Endodermal cell (in vitro differentiated cells): Measurements from ENCODE around the gene SLC28A1. TPM values are rescaled to one million over a fixed set of nuclear protein-coding genes. Genes with fewer than 3 reads are reported as not detected.
A peak's percentile ranks its signal among the peaks of the same experiment; 100 is the strongest.

Experiments
- DNase-seq: peaks from one replicate; pipeline ENCODE4 v3.0.0-alpha.2; 2017
- H3K27ac ChIP-seq: 2 replicates; pipeline ENCODE4 v1.5.1; 2013; ENCODE audit warnings: mild to moderate bottlenecking, low read depth, low read length, moderate library complexity
- H3K27me3 ChIP-seq: 2 replicates; pipeline ENCODE4 v1.6.1; 2013; ENCODE audit warnings: mild to moderate bottlenecking, low read length, moderate library complexity; ENCODE audit not compliant: insufficient read depth, control insufficient read depth, poor library complexity, severe bottlenecking
- H3K36me3 ChIP-seq: 2 replicates; pipeline ENCODE4 v1.7.0; 2013; ENCODE audit warnings: mild to moderate bottlenecking, low read length, moderate library complexity; ENCODE audit not compliant: control insufficient read depth, insufficient read depth
- H3K4me1 ChIP-seq: one replicate; pipeline ENCODE4 v1.7.0; 2013; ENCODE audit warnings: low read length; ENCODE audit not compliant: control insufficient read depth, insufficient read depth
- H3K4me3 ChIP-seq: 2 replicates; pipeline ENCODE4 v1.5.1; 2013; ENCODE audit warnings: mild to moderate bottlenecking, low read length, moderate library complexity
- H3K9ac ChIP-seq: 2 replicates; pipeline ENCODE4 v1.6.1; 2013; ENCODE audit warnings: mild to moderate bottlenecking, low read length, moderate library complexity; ENCODE audit not compliant: poor library complexity, severe bottlenecking; ENCODE audit errors: extremely low read depth
- H3K9me3 ChIP-seq: 2 replicates; pipeline ENCODE4 v1.6.1; 2013; ENCODE audit warnings: mild to moderate bottlenecking, low read length, moderate library complexity; ENCODE audit not compliant: control insufficient read depth
- H3K27ac Mint-ChIP-seq: 2 replicates; pipeline ENCODE4 v1.8.0; 2020; ENCODE audit warnings: mixed read lengths
- H3K27me3 Mint-ChIP-seq: 2 replicates; pipeline ENCODE4 v1.8.0; 2021; ENCODE audit warnings: mild to moderate bottlenecking, mixed read lengths; ENCODE audit not compliant: insufficient read depth
- H3K36me3 Mint-ChIP-seq: 2 replicates; pipeline ENCODE4 v1.8.0; 2020; ENCODE audit warnings: low read depth, mixed read lengths
- H3K4me1 Mint-ChIP-seq: 2 replicates; pipeline ENCODE4 v1.8.0; 2020; ENCODE audit warnings: mixed read lengths
- H3K4me3 Mint-ChIP-seq: 2 replicates; pipeline ENCODE4 v1.8.0; 2020; ENCODE audit warnings: mild to moderate bottlenecking, moderate library complexity, mixed read lengths
- H3K9me3 Mint-ChIP-seq: 2 replicates; pipeline ENCODE4 v1.8.0; 2020; ENCODE audit warnings: mild to moderate bottlenecking, mixed read lengths
- CTCF ChIP-seq: fragments of 200-600 bp; sonication (generic); conservative IDR thresholded peaks from 2 replicates; pipeline ENCODE4 v1.5.0; 2021; ENCODE audit warnings: antibody characterized with exemption, mild to moderate bottlenecking
- WGBS, 2 experiments: methylation state at CpG; one replicate each; pipeline versions ENCODE4 v1.1.5 to v1.1.7; 2013; ENCODE audit warnings: missing lambda C conversion rate in 2 of 2, mixed read lengths in 1 of 2; ENCODE audit not compliant: insufficient coverage in 1 of 2, insufficient read length in 1 of 2; 5-methylcytosine and 5-hydroxymethylcytosine counted together
- total RNA-seq, 2 donors: library from RNA; stranded (reverse); fragmentation: NEBNext Ultra II Directional in 1 of 2; extraction: Animal tissue kit (Norgen Biotek cat#: 25700) in 1 of 2; gene quantifications; 2 replicates in 1 of 2; 3 replicates in 1 of 2; pipeline ENCODE4 v1.2.1, GENCODE V29; 2021

The SLC28A1 gene
- total RNA-seq, 2 donors from 2014 or later: not detected

GRCh38 chr15:84980196-84981053 lies 96.0 kb downstream of the SLC28A1 start:
- peak; percentile 96 for DNase-seq
- no peaks in the 10 kb centered on the region for H3K36me3 ChIP-seq
- Mint-ChIP-seq H3K36me3 (no peaks in the 10 kb centered on the region), H3K4me3 (peak overlapping the region; percentile 76), H3K27me3 (peaks cover 60% of the 10 kb centered on the region), H3K4me1 (peaks cover 22% of the 10 kb centered on the region), H3K27ac (peak overlapping the region; percentile 95), H3K9me3 (no peaks in the 10 kb centered on the region)
- peak overlapping the region; percentile 27 for H3K9ac ChIP-seq
- no peaks in the 10 kb centered on the region for H3K4me1 ChIP-seq
- peaks cover 54% of the 10 kb centered on the region for H3K27me3 ChIP-seq
- TF ChIP-seq CTCF: no peak
- 0 to 2% methylated on average over 36 to 66 of the region's 66 CpGs for WGBS, 2 experiments
- H3K9me3 ChIP-seq: no peaks in the 10 kb centered on the region
- H3K27ac ChIP-seq: peak overlapping the region; percentile 45
- peak overlapping the region; percentile 85 for H3K4me3 ChIP-seq

GRCh38 chr15:84981054-84981710 lies 96.7 kb downstream of the SLC28A1 start:
- Histone ChIP-seq H3K27me3 (peaks cover 54% of the 10 kb centered on the region), H3K9ac (peak overlapping the region; percentile 27), H3K4me1 (no peaks in the 10 kb centered on the region), H3K27ac (peak overlapping the region; percentile 45), H3K36me3 (no peaks in the 10 kb centered on the region), H3K4me3 (peak overlapping the region; percentile 85), H3K9me3 (no peaks in the 10 kb centered on the region)
- Mint-ChIP-seq H3K4me3 (peak overlapping the region; percentile 76), H3K27ac (peak overlapping the region; percentile 92), H3K4me1 (peaks cover 23% of the 10 kb centered on the region), H3K36me3 (no peaks in the 10 kb centered on the region), H3K9me3 (no peaks in the 10 kb centered on the region), H3K27me3 (peaks cover 66% of the 10 kb centered on the region)
- peak; percentile 50 for TF ChIP-seq CTCF
- DNase-seq: peak; percentile 98
- 0% methylated on average over 8 to 75 of the region's 75 CpGs for WGBS, 2 experiments

GRCh38 chr15:84981711-84982300 lies 97.3 kb downstream of the SLC28A1 start, which contains the start of gene PDE8A:
PDE8A (plus strand) TSS chr15:84981856; CDS start chr15:84982163, 307 bp downstream.
- peaks cover 23% of the 10 kb centered on the region for H3K4me1 Mint-ChIP-seq

More at GRCh38 chr15:84981711-84982300, 97.3 kb downstream of the SLC28A1 start, which contains the start of gene PDE8A:
- WGBS, 2 experiments: 0% methylated on average over 13 to 95 of the region's 95 CpGs
- H3K27me3 Mint-ChIP-seq: peaks cover 69% of the 10 kb centered on the region
- DNase-seq: peak; percentile 78
- Histone ChIP-seq H3K4me3 (peak within 1 kb of the TSS; percentile 85), H3K27me3 (peaks cover 54% of the 10 kb centered on the region), H3K9ac (peak within 1 kb of the TSS; percentile 27), H3K36me3 (no peaks in the 10 kb centered on the region), H3K4me1 (no peaks in the 10 kb centered on the region), H3K9me3 (no peaks in the 10 kb centered on the region), H3K27ac (peak within 1 kb of the TSS; percentile 45)
- peak within 1 kb of the TSS; percentile 95 for H3K27ac Mint-ChIP-seq
- TF ChIP-seq CTCF: peak; percentile 37
- peak within 1 kb of the TSS; percentile 76 for H3K4me3 Mint-ChIP-seq
- H3K36me3 Mint-ChIP-seq: no peaks in the 10 kb centered on the region
- H3K9me3 Mint-ChIP-seq: no peaks in the 10 kb centered on the region
